ENCODE results near the gene OST4.

The OST4 gene

GRCh38 chr2:27025281-27025800 lies 46.1 kb downstream of the OST4 start:
- no peak for DNase-seq (ENCODE audit: low read depth)

DNA sequence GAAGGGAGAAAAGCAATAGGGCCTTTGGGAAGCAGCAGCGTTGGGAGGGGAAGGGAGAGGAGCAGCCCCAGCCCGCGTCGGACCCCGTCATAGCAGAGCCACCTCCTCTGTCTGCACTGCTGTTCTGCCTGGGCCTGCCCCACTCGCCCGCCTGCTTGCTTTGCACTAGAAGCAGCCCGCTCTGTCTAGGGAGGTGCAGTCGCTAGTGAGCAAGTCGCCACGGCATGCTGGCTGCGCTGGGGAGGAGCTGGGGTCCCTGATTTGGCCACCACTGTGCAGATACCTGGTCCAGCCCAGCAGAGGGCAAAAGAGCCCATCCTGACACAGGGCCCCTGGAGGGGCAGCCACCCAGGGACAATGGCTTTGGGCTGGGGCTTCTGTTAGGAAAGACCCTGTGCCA lies 46.6 kb downstream of the OST4 start:
- DNase-seq (ENCODE audit: low read depth) = no peak

- DNase-seq (ENCODE audit: low read depth) = no peak
These were observed 47.3 kb downstream of the OST4 start for GRCh38 chr2:27024188-27024587.

DNA sequence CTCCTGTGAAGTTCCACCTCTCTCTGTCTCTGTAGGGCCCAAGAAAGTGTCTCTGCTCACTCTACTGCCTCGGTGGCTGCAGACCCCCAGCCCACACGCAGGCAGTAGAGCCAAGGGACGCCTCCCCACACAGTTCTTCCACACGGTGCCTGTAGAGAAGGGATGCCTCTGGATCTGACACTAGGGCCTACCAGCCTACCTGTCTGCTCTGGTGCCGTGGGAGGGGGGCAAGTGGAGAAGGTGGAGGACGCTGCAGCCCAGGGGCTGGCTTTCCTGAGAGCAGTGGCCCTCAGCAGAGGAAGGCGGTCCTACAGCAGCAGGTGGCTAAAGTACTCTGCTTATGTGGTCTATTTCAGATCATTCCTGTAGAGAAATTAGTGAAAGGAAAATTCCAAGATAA lies 47.7 kb downstream of the OST4 start:
- DNase-seq (ENCODE audit: low read depth) = no peak

- DNase-seq (ENCODE audit: low read depth) = peak; percentile 30
These were observed 50.0 kb downstream of the OST4 start for GRCh38 chr2:27021253-27022049.
